ENCODE results near the gene ST13. TPM values are rescaled to one million over a fixed set of nuclear protein-coding genes. Genes with fewer than 3 reads are reported as not detected.

ST13 gene
- 289 and 309 TPM in 2 replicates for total RNA-seq
- long read RNA-seq, transcript ST13-201 (12 exons, 3,595 nt) = major isoform, 1,319 of 1,442 reads
- long read RNA-seq, partial matches to known transcripts = 64 of 1,442 reads
- long read RNA-seq, other reads (novel, unspliced or antisense) = 59 of 1,442 reads

GRCh38 chr22:40856513-40857308, at the start of gene ST13, which contains the start of gene XPNPEP3:
ST13 (minus strand) TSS chr22:40856639; CDS start chr22:40856540, 99 bp downstream.
XPNPEP3 (plus strand) TSS chr22:40857148; CDS start chr22:40857182, 34 bp downstream.
- H3K27me3 Mint-ChIP-seq (ENCODE audit: unreplicated experiment) = no peaks in the 10 kb centered on the region
- H3K27ac Mint-ChIP-seq (ENCODE audit: unreplicated experiment) = peak within 1 kb of the TSS; percentile 100
- H3K4me1 Mint-ChIP-seq (ENCODE audit: unreplicated experiment) = peaks cover 51% of the 10 kb centered on the region
- DNase-seq (ENCODE audit: extremely low spot score, unreplicated experiment) = peak; percentile 98
- peak; percentile 42 for TF ChIP-seq CTCF (IDR thresholded peaks at IDR 0.05)
- H3K36me3 Mint-ChIP-seq (ENCODE audit: unreplicated experiment) = peaks cover 5% of the 10 kb centered on the region
- H3K4me3 Mint-ChIP-seq (ENCODE audit: unreplicated experiment) = peak within 1 kb of the TSS; percentile 97
- H3K9me3 Mint-ChIP-seq (ENCODE audit: unreplicated experiment) = no peaks in the 10 kb centered on the region

GRCh38 chr22:40904101-40904500, 47.7 kb upstream of the ST13 start:
- Mint-ChIP-seq H3K4me3 (ENCODE audit: unreplicated experiment) (no peak overlapping the region), H3K4me1 (ENCODE audit: unreplicated experiment) (peaks cover 2% of the 10 kb centered on the region), H3K27ac (ENCODE audit: unreplicated experiment) (no peak overlapping the region), H3K27me3 (ENCODE audit: unreplicated experiment) (no peaks in the 10 kb centered on the region), H3K9me3 (ENCODE audit: unreplicated experiment) (no peaks in the 10 kb centered on the region), H3K36me3 (ENCODE audit: unreplicated experiment) (peaks cover 20% of the 10 kb centered on the region)
- DNase-seq (ENCODE audit: extremely low spot score, unreplicated experiment) = no peak
- TF ChIP-seq CTCF (IDR thresholded peaks at IDR 0.05) = no peak

GRCh38 chr22:40898850-40899357, 42.5 kb upstream of the ST13 start:
- peak; percentile 68 for TF ChIP-seq CTCF (IDR thresholded peaks at IDR 0.05)
- H3K9me3 Mint-ChIP-seq (ENCODE audit: unreplicated experiment) = no peaks in the 10 kb centered on the region
- H3K4me1 Mint-ChIP-seq (ENCODE audit: unreplicated experiment) = peaks cover 5% of the 10 kb centered on the region
- H3K4me3 Mint-ChIP-seq (ENCODE audit: unreplicated experiment) = no peak overlapping the region
- DNase-seq (ENCODE audit: extremely low spot score, unreplicated experiment) = no peak
- peaks cover 9% of the 10 kb centered on the region for H3K36me3 Mint-ChIP-seq (ENCODE audit: unreplicated experiment)
- H3K27ac Mint-ChIP-seq (ENCODE audit: unreplicated experiment) = no peak overlapping the region
- no peaks in the 10 kb centered on the region for H3K27me3 Mint-ChIP-seq (ENCODE audit: unreplicated experiment)

- Mint-ChIP-seq H3K27me3 (ENCODE audit: unreplicated experiment) (no peaks in the 10 kb centered on the region), H3K4me1 (ENCODE audit: unreplicated experiment) (peaks cover 5% of the 10 kb centered on the region), H3K4me3 (ENCODE audit: unreplicated experiment) (no peak overlapping the region), H3K36me3 (ENCODE audit: unreplicated experiment) (peaks cover 8% of the 10 kb centered on the region), H3K9me3 (ENCODE audit: unreplicated experiment) (no peaks in the 10 kb centered on the region), H3K27ac (ENCODE audit: unreplicated experiment) (no peak overlapping the region)
- TF ChIP-seq CTCF (IDR thresholded peaks at IDR 0.05) = no peak
- no peak for DNase-seq (ENCODE audit: extremely low spot score, unreplicated experiment)
These were observed 38.0 kb upstream of the ST13 start for GRCh38 chr22:40894417-40894816.

- TF ChIP-seq CTCF (IDR thresholded peaks at IDR 0.05) = no peak
- Mint-ChIP-seq H3K4me1 (ENCODE audit: unreplicated experiment) (no peaks in the 10 kb centered on the region), H3K27ac (ENCODE audit: unreplicated experiment) (no peak overlapping the region), H3K4me3 (ENCODE audit: unreplicated experiment) (no peak overlapping the region), H3K36me3 (ENCODE audit: unreplicated experiment) (peaks cover 19% of the 10 kb centered on the region), H3K27me3 (ENCODE audit: unreplicated experiment) (no peaks in the 10 kb centered on the region), H3K9me3 (ENCODE audit: unreplicated experiment) (no peaks in the 10 kb centered on the region)
- DNase-seq (ENCODE audit: extremely low spot score, unreplicated experiment) = no peak
These were observed 34.4 kb upstream of the ST13 start for GRCh38 chr22:40890881-40891280.

All from osteocyte (in vitro differentiated cells).